Smooth muscle cell (in vitro differentiated cells): ENCODE measurements around the gene SULF2. TPM values are rescaled to one million over a fixed set of nuclear protein-coding genes. Genes with fewer than 3 reads are reported as not detected.

Experiments
- DNase-seq: peaks from one replicate; lab custom pipeline; 2025; ENCODE audit not compliant: unreplicated experiment; lab: John Stamatoyannopoulos, UW
- H2AFZ ChIP-seq: fragments of 200-600 bp; sonication (generic); 2 replicates; pipeline ENCODE4 v1.6.0; 2016; ENCODE audit warnings: antibody characterized with exemption, low read depth, mild to moderate bottlenecking
- H3F3A ChIP-seq: fragments of 200-600 bp; sonication (generic); 2 replicates; pipeline ENCODE4 v1.6.0; 2017; ENCODE audit warnings: antibody characterized with exemption, low read depth
- H3K27ac ChIP-seq: fragments of 200-600 bp; sonication (generic); 2 replicates; pipeline ENCODE4 v1.5.1; 2016; ENCODE audit warnings: low read depth, mild to moderate bottlenecking
- H3K27me3 ChIP-seq: fragments of 200-600 bp; sonication (generic); 2 replicates; pipeline ENCODE4 v1.6.1; 2016; ENCODE audit warnings: low read depth, mild to moderate bottlenecking
- H3K36me3 ChIP-seq: fragments of 200-600 bp; sonication (generic); 2 replicates; pipeline ENCODE4 v1.5.1; 2016; ENCODE audit warnings: low read depth
- H3K4me1 ChIP-seq: fragments of 200-600 bp; sonication (generic); 2 replicates; pipeline ENCODE4 v1.5.1; 2016; ENCODE audit warnings: low read depth
- H3K4me2 ChIP-seq: fragments of 200-600 bp; sonication (generic); 2 replicates; pipeline ENCODE4 v1.6.0; 2016; ENCODE audit warnings: mild to moderate bottlenecking
- H3K4me3 ChIP-seq: fragments of 200-600 bp; sonication (generic); 2 replicates; pipeline ENCODE4 v1.5.1; 2016; ENCODE audit warnings: mild to moderate bottlenecking
- H3K79me2 ChIP-seq: fragments of 200-600 bp; sonication (generic); 2 replicates; pipeline ENCODE4 v1.6.0; 2016; ENCODE audit warnings: low read depth, mild to moderate bottlenecking
- H3K9ac ChIP-seq: fragments of 200-600 bp; sonication (generic); 2 replicates; pipeline ENCODE4 v1.6.0; 2016; ENCODE audit warnings: low read depth
- H3K9me3 ChIP-seq: fragments of 200-600 bp; sonication (generic); replicated peaks from 2 replicates; pipeline ENCODE4 v1.5.1; 2016; ENCODE audit warnings: low read depth
- H4K20me1 ChIP-seq: fragments of 200-600 bp; sonication (generic); 2 replicates; pipeline ENCODE4 v1.6.0; 2016; ENCODE audit warnings: low read depth
- WGBS: methylation state at CpG from one replicate; pipeline ENCODE4 v1.1.7; 2016; ENCODE audit warnings: low lambda C conversion rate; 5-methylcytosine and 5-hydroxymethylcytosine counted together
- polyA plus RNA-seq: library from polyadenylated mRNA; unstranded; fragments of >200 nt; fragmentation: Nextera tagmentation; extraction: Ambion mirVana; gene quantifications from 2 replicates; pipeline ENCODE4 v1.2.1, GENCODE V29; 2016
- total RNA-seq: library from RNA; depleted of rRNA; stranded (reverse); fragments of >200 nt; gene quantifications from 2 replicates; pipeline ENCODE4 v1.2.3, GENCODE V29; 2014
- TF ChIP-seq, protein P1 (sequence below): fragments of 200-600 bp; sonication (generic); IDR thresholded peaks from 2 replicates; pipeline ENCODE4 v1.5.1; 2017; ENCODE audit warnings: borderline replicate concordance, mild to moderate bottlenecking, antibody characterized with exemption; ENCODE audit not compliant: insufficient read depth, poor library complexity, severe bottlenecking

Gene SULF2
- total and polyA plus RNA-seq, 2 experiments from 2014 or later, result 109 to 144 TPM

DNA sequence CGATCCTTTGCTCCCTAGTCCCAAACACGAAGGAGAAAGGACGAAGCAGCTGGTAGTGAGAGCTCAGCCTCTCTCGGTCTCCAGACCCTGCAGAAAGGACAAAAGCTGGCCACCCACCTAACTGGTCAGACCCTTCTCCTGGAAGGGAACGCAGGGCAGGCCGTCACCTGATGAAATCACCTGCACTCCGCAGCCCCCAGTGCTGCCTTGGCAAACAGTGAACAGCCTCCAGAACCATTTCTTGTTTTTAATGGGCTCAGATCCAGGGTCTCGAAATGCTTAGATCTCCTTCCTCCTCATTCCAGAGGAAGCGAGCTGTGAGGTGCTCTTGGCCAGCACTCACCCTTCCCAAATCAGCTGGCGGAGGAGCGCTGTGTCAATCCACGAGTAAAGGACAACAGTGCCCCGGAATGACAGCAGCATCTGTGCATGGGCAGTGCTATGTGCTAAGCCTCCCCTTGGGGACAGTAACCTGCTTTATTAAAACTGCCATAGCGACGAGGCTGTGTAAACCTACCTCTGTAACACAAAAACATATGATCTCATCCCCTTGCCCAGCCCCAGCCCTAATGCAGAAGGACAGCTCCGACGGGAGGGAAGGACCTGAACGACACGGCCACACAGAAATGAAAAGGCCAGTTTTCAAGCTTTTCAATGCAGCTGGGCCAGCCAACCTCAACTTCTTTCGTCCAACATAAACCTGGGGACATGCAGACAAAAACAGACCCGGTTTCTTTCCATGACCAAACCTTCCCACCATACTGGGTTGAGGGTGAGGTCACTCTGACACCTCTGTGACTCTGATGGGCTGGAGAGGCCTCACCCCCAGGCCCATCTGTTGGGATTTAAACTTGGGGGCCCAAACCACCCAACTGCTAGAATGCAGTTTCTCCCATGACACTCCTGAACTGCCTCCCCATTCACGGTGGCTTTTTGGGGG is 43.3 kb downstream of the SULF2 start:
- no peaks in the 10 kb centered on the region for H3K36me3 ChIP-seq
- TF ChIP-seq, protein P1, sequence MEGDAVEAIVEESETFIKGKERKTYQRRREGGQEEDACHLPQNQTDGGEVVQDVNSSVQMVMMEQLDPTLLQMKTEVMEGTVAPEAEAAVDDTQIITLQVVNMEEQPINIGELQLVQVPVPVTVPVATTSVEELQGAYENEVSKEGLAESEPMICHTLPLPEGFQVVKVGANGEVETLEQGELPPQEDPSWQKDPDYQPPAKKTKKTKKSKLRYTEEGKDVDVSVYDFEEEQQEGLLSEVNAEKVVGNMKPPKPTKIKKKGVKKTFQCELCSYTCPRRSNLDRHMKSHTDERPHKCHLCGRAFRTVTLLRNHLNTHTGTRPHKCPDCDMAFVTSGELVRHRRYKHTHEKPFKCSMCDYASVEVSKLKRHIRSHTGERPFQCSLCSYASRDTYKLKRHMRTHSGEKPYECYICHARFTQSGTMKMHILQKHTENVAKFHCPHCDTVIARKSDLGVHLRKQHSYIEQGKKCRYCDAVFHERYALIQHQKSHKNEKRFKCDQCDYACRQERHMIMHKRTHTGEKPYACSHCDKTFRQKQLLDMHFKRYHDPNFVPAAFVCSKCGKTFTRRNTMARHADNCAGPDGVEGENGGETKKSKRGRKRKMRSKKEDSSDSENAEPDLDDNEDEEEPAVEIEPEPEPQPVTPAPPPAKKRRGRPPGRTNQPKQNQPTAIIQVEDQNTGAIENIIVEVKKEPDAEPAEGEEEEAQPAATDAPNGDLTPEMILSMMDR, result no peak
- DNase-seq, result no peak
- H3K27ac ChIP-seq, result no peak overlapping the region
- H3K4me1 ChIP-seq, result no peaks in the 10 kb centered on the region
- no peaks in the 10 kb centered on the region for H3K79me2 ChIP-seq
- H2AFZ ChIP-seq, result no peak overlapping the region
- no peaks in the 10 kb centered on the region for H3F3A ChIP-seq
- no peaks in the 10 kb centered on the region for H3K9me3 ChIP-seq
- H3K27me3 ChIP-seq, result no peaks in the 10 kb centered on the region
- no peak overlapping the region for H3K9ac ChIP-seq
- no peak overlapping the region for H3K4me2 ChIP-seq
- H4K20me1 ChIP-seq, result peaks cover 60% of the 10 kb centered on the region
- WGBS, result 94% methylated on average over 22 of the region's 22 CpGs
- H3K4me3 ChIP-seq, result no peak overlapping the region

DNA sequence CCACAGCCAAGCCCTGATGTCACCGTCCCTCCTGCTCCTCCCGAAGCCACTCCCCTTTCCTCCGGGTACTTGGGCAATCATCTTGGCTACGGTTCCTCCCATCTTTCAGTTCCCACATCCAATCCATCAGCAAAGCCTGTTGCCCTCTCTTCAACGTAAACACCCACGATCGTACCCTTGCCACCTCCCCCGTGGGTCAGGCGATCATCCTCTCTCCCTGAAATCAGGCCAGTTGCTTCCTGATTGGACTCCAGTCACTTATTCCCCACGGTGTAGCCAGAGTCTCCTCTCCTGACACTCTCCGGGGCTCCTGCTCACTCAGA is 44.5 kb downstream of the SULF2 start:
- H3K27me3 ChIP-seq, result no peaks in the 10 kb centered on the region
- H3K9me3 ChIP-seq, result no peaks in the 10 kb centered on the region
- no peak for DNase-seq
- H3K4me3 ChIP-seq, result no peak overlapping the region
- peaks cover 57% of the 10 kb centered on the region for H4K20me1 ChIP-seq
- H3K4me2 ChIP-seq, result no peak overlapping the region
- H3F3A ChIP-seq, result no peaks in the 10 kb centered on the region
- H3K27ac ChIP-seq, result no peak overlapping the region
- H3K4me1 ChIP-seq, result no peaks in the 10 kb centered on the region
- H2AFZ ChIP-seq, result no peak overlapping the region
- H3K79me2 ChIP-seq, result no peaks in the 10 kb centered on the region
- no peak overlapping the region for H3K9ac ChIP-seq
- no peaks in the 10 kb centered on the region for H3K36me3 ChIP-seq
- WGBS, result 79% methylated on average over 11 of the region's 11 CpGs
- TF ChIP-seq, protein P1, result no peak

DNA sequence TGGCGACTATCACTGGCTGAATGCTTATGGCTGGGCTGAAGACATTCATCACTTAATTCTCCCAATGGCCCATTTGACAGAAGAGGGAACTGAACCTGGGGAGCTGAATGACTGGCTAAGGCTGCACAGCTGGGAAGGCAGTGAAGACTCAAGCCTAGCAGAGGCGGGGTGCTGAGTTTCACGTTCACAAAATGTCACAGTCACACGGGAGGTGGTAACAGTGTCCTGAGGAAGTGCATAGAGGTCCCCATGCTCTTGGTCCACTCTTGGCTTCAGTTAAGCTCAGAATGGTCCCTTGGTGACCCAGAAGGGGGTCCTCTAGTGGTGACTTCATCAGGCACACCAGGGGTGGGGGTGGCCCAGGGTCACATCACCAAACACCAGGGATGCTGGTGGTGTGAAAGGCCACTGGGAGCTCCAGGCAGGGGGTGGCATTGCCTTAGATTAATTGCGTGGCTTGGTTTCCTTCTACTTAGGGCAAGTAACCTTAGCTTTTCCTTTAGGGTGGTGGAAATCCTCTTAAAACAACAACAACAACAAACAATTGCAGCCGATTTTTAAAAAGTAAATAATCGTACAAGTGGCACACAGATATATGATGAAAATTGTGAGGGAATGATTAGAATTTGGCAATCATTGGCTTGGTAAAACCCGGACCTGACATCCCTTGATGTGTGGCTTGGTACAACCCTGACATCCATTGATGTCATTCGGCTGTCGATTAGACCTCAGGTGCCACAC is 45.0 kb downstream of the SULF2 start:
- H3K9me3 ChIP-seq, result no peaks in the 10 kb centered on the region
- DNase-seq, result no peak
- no peaks in the 10 kb centered on the region for H3K27me3 ChIP-seq
- WGBS, result 86% methylated on average over 10 of the region's 10 CpGs
- H3K27ac ChIP-seq, result no peak overlapping the region
- H3K36me3 ChIP-seq, result peaks cover under 1% of the 10 kb centered on the region
- no peak overlapping the region for H2AFZ ChIP-seq
- H3F3A ChIP-seq, result no peaks in the 10 kb centered on the region
- H3K9ac ChIP-seq, result no peak overlapping the region
- H3K4me2 ChIP-seq, result no peak overlapping the region
- H4K20me1 ChIP-seq, result peaks cover 55% of the 10 kb centered on the region
- H3K79me2 ChIP-seq, result no peaks in the 10 kb centered on the region
- H3K4me1 ChIP-seq, result no peaks in the 10 kb centered on the region
- TF ChIP-seq, protein P1, result no peak
- H3K4me3 ChIP-seq, result no peak overlapping the region
